ENCODE results near the gene PEX10. TPM values are rescaled to one million over a fixed set of nuclear protein-coding genes. Genes with fewer than 3 reads are reported as not detected.
A peak's percentile ranks its signal among the peaks of the same experiment; 100 is the strongest.

Gene PEX10
- total and polyA plus RNA-seq, 2 experiments from 2014 or later, result 34.2 to 37.5 TPM

DNA sequence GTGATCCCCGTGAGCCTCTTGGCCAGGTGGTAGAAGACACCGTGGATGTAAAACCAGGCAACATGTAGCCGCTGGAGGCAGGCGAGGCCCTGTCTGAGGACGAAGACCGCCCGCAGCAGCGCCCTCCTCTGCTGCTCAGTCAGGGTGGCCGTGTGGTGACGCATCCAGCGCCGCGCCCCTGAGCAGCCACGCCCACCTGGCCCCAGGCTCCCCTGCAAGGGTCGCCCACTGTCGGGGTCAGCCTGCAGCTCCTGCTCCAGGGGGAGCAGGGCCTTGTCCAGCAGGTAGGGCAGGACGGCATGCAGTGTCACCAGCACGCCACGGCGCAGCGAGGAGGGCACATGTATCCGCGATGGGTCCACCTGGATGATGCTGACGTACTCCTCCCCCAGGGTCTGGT lies 3.9 kb downstream of the PEX10 start:
- Histone ChIP-seq H3K4me3 (no peak overlapping the region), H3K27ac (no peak overlapping the region), H3K4me1 (ENCODE audit: low read depth) (peaks cover 8% of the 10 kb centered on the region), H3K27me3 (no peaks in the 10 kb centered on the region), H3K36me3 (peaks cover 14% of the 10 kb centered on the region), H3K9me3 (ENCODE audit: low read depth) (no peaks in the 10 kb centered on the region)
- DNase-seq (ENCODE audit: low read depth in 1 of 2, low spot score in 1 of 2), result no peak
- TF ChIP-seq, protein P1, sequence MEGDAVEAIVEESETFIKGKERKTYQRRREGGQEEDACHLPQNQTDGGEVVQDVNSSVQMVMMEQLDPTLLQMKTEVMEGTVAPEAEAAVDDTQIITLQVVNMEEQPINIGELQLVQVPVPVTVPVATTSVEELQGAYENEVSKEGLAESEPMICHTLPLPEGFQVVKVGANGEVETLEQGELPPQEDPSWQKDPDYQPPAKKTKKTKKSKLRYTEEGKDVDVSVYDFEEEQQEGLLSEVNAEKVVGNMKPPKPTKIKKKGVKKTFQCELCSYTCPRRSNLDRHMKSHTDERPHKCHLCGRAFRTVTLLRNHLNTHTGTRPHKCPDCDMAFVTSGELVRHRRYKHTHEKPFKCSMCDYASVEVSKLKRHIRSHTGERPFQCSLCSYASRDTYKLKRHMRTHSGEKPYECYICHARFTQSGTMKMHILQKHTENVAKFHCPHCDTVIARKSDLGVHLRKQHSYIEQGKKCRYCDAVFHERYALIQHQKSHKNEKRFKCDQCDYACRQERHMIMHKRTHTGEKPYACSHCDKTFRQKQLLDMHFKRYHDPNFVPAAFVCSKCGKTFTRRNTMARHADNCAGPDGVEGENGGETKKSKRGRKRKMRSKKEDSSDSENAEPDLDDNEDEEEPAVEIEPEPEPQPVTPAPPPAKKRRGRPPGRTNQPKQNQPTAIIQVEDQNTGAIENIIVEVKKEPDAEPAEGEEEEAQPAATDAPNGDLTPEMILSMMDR (IDR thresholded peaks at IDR 0.05; ENCODE audit: low read depth, low read length), result no peak

DNA sequence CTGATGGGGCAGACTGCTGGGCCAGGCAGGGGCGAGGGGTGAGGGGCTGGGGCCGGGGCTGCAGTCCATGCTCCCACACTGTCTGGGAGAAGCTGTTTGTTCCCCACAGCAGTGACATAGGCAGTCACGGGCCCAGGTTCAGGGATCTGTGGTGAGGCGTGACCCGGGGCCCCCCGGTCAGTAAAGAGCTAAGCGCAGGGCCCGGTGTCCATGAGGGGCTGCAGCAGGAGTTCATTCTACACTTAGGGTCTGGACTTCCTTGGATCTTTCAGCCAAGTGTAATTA lies 4.4 kb downstream of the PEX10 start:
- H3K9me3 ChIP-seq (ENCODE audit: low read depth), result no peaks in the 10 kb centered on the region
- TF ChIP-seq, protein P1 (IDR thresholded peaks at IDR 0.05; ENCODE audit: low read depth, low read length), result no peak
- H3K36me3 ChIP-seq, result peaks cover 17% of the 10 kb centered on the region
- H3K4me1 ChIP-seq (ENCODE audit: low read depth), result peaks cover 3% of the 10 kb centered on the region
- H3K27me3 ChIP-seq, result no peaks in the 10 kb centered on the region
- DNase-seq (ENCODE audit: low read depth in 1 of 2, low spot score in 1 of 2), result no peak
- no peak overlapping the region for H3K27ac ChIP-seq
- H3K4me3 ChIP-seq, result no peak overlapping the region

DNA sequence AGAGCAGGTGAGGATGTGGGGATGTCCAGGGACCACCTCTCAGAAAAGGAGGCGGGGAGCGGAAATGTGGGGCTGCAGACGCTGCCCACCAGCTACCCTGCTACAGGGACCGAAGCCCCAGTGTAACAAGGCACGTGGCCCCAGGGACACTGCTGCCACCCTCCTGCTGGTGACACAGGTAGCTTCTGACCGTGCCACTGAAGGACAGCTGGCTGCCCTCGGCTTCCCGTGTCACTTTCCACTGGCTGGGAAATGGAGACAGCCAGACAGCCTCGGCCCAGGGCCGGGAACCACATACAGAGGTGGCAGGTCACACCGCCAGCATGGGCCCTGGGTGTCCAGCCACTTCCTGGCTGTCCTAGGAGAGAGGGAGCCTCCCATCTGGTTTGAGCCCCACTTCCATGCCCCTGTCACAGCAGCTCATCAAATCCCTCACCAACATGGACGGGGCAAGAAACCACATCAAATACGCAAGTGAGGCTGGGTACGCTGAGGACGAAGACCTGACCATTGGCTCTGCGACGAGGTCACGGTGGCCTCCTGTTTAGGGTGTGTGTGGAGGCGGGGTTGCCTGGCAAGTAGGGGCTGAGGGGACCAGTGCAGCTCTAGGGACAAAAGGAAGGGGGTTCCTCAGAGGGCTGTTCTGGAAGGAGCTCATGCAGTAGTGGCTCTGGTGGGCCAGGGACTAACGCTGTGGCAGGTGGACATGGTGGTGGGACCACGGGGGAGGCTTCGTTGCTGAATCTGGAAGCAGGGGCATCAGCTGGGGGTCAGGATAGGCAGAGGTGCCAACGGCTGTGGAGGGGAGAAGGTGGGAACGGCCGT lies 5.0 kb downstream of the PEX10 start:
- Histone ChIP-seq H3K4me1 (ENCODE audit: low read depth) (peaks cover 3% of the 10 kb centered on the region), H3K4me3 (no peak overlapping the region), H3K27ac (no peak overlapping the region), H3K9me3 (ENCODE audit: low read depth) (no peaks in the 10 kb centered on the region), H3K27me3 (no peaks in the 10 kb centered on the region), H3K36me3 (peaks cover 18% of the 10 kb centered on the region)
- DNase-seq (ENCODE audit: low read depth in 1 of 2, low spot score in 1 of 2), result no peak
- TF ChIP-seq, protein P1 (IDR thresholded peaks at IDR 0.05; ENCODE audit: low read depth, low read length), result no peak

DNA sequence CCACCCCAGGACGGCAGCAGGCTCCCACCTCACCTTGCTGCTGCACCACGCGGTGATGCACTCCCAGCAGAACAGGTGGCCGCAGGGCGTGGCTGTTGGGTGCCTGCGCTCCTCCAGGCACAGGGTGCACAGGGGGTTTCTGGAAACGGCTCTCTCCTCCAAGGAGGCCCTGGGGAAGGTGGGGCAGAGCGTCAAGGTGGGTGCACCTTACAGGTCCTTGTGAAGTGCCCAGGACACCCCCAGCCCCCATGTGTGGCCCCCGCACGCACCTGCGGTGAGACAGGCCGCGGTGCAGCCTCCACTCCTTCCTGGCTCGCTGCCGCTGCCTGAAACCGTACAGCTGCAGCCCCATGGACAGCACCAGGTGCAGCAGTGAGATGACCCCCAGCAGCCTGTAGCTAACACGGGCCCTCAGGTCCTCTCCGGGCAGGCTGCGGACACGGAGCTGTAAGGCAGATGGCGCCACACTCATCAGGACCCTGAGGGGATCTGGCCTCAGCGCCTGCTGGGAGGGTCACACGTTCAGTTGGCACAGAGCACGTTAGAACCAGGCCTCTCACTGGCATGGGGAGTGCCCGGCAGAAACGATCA lies 5.8 kb downstream of the PEX10 start:
- DNase-seq (ENCODE audit: low read depth in 1 of 2, low spot score in 1 of 2), result no peak
- peaks cover under 1% of the 10 kb centered on the region for H3K4me1 ChIP-seq (ENCODE audit: low read depth)
- H3K27me3 ChIP-seq, result no peaks in the 10 kb centered on the region
- no peak overlapping the region for H3K4me3 ChIP-seq
- no peaks in the 10 kb centered on the region for H3K9me3 ChIP-seq (ENCODE audit: low read depth)
- no peak overlapping the region for H3K27ac ChIP-seq
- peaks cover 18% of the 10 kb centered on the region for H3K36me3 ChIP-seq
- TF ChIP-seq, protein P1 (IDR thresholded peaks at IDR 0.05; ENCODE audit: low read depth, low read length), result no peak

DNA sequence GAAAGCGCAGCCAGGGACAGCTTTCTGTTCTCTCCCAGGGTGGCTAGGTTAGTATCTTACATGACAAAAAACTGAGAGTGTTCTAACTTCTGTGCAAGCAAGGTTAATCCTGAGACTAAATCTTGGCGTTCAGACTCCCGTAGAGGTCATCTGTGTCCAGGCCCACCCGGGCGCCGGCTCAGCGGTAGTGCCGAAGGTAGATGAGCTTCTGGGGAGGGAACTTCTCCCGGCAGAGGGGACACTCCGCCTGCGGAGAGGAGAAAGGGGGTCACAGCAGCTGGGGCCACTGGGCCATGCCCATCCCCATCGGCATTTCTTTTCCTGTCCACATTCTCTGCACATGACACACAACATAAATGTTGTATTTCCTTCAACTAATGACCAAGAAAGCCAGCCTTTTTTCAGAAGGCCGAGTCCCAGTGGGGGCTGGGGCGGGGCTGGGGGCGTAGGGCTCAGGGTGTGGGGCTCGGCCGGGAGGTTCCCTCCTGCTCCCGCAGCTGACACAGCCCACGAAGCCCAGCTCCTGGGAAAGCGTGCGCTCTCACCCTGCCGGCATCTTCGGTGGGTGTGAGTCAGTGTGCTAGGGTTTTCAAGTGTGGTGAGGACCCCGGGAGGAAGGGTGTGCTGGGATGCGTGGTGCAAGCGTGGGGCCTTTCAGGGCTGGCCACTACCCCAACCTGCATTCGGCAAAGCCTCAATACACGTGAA lies 6.6 kb downstream of the PEX10 start:
- Histone ChIP-seq H3K27ac (peak overlapping the region; percentile 21), H3K36me3 (peaks cover 18% of the 10 kb centered on the region), H3K4me1 (ENCODE audit: low read depth) (no peaks in the 10 kb centered on the region), H3K4me3 (no peak overlapping the region), H3K9me3 (ENCODE audit: low read depth) (no peaks in the 10 kb centered on the region), H3K27me3 (no peaks in the 10 kb centered on the region)
- no peak for DNase-seq (ENCODE audit: low read depth in 1 of 2, low spot score in 1 of 2)
- TF ChIP-seq, protein P1 (IDR thresholded peaks at IDR 0.05; ENCODE audit: low read depth, low read length), result no peak

Measured in cardiac muscle cell (in vitro differentiated cells and primary cell).